HG03159 (cell line): ENCODE results near the gene GPRASP3.

ENCODE experiments used
- ATAC-seq: cut with Tn5 transposase; IDR thresholded peaks from one replicate; pipeline ENCODE4 v1.9.1; 2021; ENCODE audit warnings: mild to moderate bottlenecking, moderate library complexity; ENCODE audit not compliant: unreplicated experiment

The GPRASP3 gene

GRCh38 chrX:102745857-102746584 lies 25.5 kb downstream of the GPRASP3 start:
- no peak for ATAC-seq

- ATAC-seq, result no peak
Observed at GRCh38 chrX:102765217-102765616, 44.7 kb downstream of the GPRASP3 start.

GRCh38 chrX:102765809-102766208 lies 45.3 kb downstream of the GPRASP3 start:
- ATAC-seq, result no peak

DNA sequence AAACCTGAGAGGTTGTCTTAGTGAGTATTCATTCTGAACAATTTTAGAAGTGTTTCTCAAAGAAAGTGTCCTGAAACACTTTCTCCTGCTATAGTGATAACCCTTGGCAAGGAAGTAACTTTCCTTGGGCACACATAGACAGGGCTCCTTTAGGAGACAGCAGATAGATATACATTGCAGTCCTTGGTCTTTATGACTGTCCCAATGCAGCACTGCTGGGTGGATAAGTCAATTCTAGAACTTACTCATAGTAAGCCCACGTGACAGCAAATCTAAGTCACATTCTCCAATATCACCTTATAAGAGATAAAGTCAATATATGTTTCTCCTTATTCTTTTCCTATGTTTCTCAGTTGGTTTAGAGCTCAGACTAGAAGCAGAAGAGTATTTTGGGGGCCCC lies 46.7 kb downstream of the GPRASP3 start:
- no peak for ATAC-seq

DNA sequence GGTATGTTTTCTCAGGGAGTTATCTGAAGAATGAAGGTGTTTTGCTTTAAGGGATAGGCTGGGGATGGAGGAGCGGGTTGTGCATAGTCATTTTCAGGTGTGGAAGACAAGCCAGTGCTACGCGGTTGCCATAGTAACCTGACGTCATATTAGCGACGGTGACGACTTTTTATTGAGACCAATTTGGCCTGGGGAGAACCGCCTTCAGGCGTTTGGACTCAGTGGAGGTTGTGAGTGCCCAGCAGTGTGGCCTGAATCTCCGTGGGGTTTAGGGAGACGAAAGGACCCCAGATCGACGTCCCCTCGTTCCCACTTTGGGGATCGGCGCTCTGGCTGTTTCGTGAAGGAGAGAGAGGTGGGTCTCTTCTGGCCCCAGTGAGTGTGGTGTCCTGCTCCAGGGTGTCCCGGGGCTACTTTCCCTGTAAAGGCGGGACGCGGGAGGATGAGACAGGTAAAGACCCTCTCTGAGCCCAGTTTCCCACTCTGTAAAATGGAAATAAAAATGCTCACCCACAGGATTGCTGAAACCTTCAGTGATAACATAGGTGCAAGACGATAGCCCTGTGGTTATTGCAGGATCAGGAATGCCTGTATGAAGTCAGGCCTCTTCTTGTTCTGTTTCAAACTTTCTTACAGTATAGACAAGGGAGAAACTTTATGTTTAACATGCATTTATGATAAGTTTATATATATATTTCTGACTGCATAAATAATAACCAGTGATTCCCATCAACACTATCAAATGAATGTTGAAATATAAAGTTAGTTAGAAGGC lies 48.6 kb downstream of the GPRASP3 start:
- ATAC-seq, result peak; percentile 94
